SKM-1 treated with dmso at 0.1 percent for 144 hours (cell line): ENCODE results near the gene BTN2A1.
"Not testable (repeated sequence)": the region's sequence is repeated elsewhere in the genome, so short reads cannot be mapped to it uniquely, and the experiment has no call there.

Source experiments
- DNase-seq: peaks from one replicate; lab custom pipeline; 2025; ENCODE audit not compliant: unreplicated experiment; lab: John Stamatoyannopoulos, UW

Gene BTN2A1

GRCh38 chr6:26489996-26490964, 32.5 kb downstream of the BTN2A1 start:
- DNase-seq: no peak

GRCh38 chr6:26491604-26492003, 33.8 kb downstream of the BTN2A1 start:
- no peak for DNase-seq

- no peak for DNase-seq
Measured at GRCh38 chr6:26493258-26493657, 35.5 kb downstream of the BTN2A1 start.

GRCh38 chr6:26494117-26494516, 36.4 kb downstream of the BTN2A1 start:
- DNase-seq: no peak

GRCh38 chr6:26495281-26495680, 37.5 kb downstream of the BTN2A1 start:
- no peak for DNase-seq

GRCh38 chr6:26497610-26498009, 39.9 kb downstream of the BTN2A1 start:
- DNase-seq: no peak

GRCh38 chr6:26500102-26500501, 42.3 kb downstream of the BTN2A1 start, which contains the start of gene BTN1A1:
Gene BTN1A1 (plus strand): TSS chr6:26500303. CDS start chr6:26501287, 984 bp downstream.
- no peak for DNase-seq

- DNase-seq: no peak
Measured at GRCh38 chr6:26501482-26501986, 43.8 kb downstream of the BTN2A1 start.

- no peak for DNase-seq
Measured at GRCh38 chr6:26502165-26502564, 44.4 kb downstream of the BTN2A1 start.

GRCh38 chr6:26502626-26503025, 44.9 kb downstream of the BTN2A1 start:
- DNase-seq: no peak

- no peak for DNase-seq
Measured at GRCh38 chr6:26507658-26508057, 49.9 kb downstream of the BTN2A1 start.

GRCh38 chr6:26511033-26511432, 53.3 kb downstream of the BTN2A1 start:
- not testable (repeated sequence) for DNase-seq

- DNase-seq: no peak
Measured at GRCh38 chr6:26514984-26515383, 57.2 kb downstream of the BTN2A1 start.

GRCh38 chr6:26516481-26517427, 59.0 kb downstream of the BTN2A1 start:
- no peak for DNase-seq
